Measurements from ENCODE around the gene KCNK16.

Gene KCNK16

DNA sequence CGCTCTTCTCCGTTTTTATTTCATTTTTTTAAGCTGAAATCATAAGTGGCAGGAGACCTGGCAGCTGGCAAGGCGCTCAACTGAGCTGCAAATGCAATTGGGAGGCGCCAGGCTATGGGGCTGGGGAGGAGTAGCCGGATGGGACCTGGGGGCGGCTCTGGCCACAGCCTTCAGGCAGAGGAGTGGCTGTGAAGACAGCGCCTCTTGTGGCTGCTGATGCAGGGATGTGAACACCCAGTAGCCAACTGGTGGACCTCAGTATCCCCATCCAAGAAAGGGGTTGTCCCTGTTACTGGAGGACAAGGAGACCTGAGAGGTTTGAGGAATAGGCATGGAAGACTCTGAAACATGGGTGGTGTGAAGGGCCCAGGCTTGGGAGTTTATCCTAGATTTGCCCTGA, 20.9 kb downstream of the KCNK16 start:
- Histone ChIP-seq H2BK5ac (ENCODE audit: low read length) (peak overlapping the region; percentile 31), H3K4ac (ENCODE audit: low read length) (no peak overlapping the region), H3K9me3 (replicated peaks in 1 of 2; ENCODE audit: control insufficient read depth in 2 of 2, insufficient read depth in 1 of 2, low read depth in 1 of 2, low read length in 2 of 2) (peaks cover 0 to 2% of the 10 kb centered on the region in 2 donors), H2BK12ac (ENCODE audit: low read length) (no peak overlapping the region), H3K4me1 (ENCODE audit: control insufficient read depth in 2 of 2, insufficient read depth in 1 of 2, low read depth in 1 of 2, low read length in 2 of 2) (peaks cover 0 to 4% of the 10 kb centered on the region in 2 donors), H3K4me2 (ENCODE audit: insufficient read depth, low read length, poor library complexity, severe bottlenecking) (no peak overlapping the region), H3K18ac (ENCODE audit: low read length) (no peak overlapping the region), H3K4me3 (ENCODE audit: low read length in 2 of 2) (no peak overlapping the region), H3K23ac (ENCODE audit: low read depth, low read length, poor library complexity) (no peak overlapping the region), H3K14ac (ENCODE audit: low read length) (no peak overlapping the region), H2AK5ac (ENCODE audit: low read depth, low read length) (no peak overlapping the region), H3K27ac (replicated peaks; ENCODE audit: low read length) (no peak overlapping the region), H3K9ac (ENCODE audit: low read depth, low read length, poor library complexity) (no peak overlapping the region), H2BK120ac (ENCODE audit: low read depth, low read length) (no peak overlapping the region), H2AFZ (ENCODE audit: low read length) (no peak overlapping the region), H2BK15ac (ENCODE audit: low read length) (no peak overlapping the region), H4K91ac (ENCODE audit: low read depth, low read length, poor library complexity) (no peak overlapping the region), H3K36me3 (replicated peaks in 1 of 2; ENCODE audit: control insufficient read depth in 2 of 2, insufficient read depth in 2 of 2, low read length in 2 of 2) (no peaks in the 10 kb centered on the region), H3K27me3 (ENCODE audit: control insufficient read depth in 3 of 3, insufficient read depth in 3 of 3, low read depth in 1 of 3, low read length in 3 of 3) (peaks cover 0 to 6% (median 0%) of the 10 kb centered on the region in 3 experiments), H4K8ac (ENCODE audit: low read depth, low read length) (no peak overlapping the region), H3K79me1 (ENCODE audit: low read depth, low read length) (no peaks in the 10 kb centered on the region)
- WGBS, 2 donors (ENCODE audit: extremely low coverage in 2 of 2, insufficient read length in 2 of 2, insufficient replicate concordance in 1 of 2), result no CpG with 5 or more reads among the region's 7 CpGs
- no peak for DNase-seq (ENCODE audit: low spot score)

DNA sequence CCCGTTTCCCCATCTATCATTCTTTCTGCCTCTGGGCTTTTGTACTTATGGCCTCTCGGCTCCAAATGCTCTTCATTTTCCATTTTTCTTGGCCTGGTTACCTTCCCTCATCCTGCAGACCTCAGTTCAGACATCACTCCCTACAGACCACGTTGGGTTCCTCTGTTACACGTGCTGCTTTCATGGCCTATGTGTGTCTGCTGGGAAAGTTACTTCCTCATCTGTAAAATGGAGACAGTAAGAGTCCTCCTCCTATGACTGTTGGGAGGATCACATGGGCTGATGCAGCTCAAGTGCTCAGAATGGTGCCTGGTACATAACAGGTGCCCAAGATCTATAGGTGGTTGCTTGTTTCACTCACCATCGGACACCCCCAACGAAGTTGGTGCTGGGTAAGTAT, 21.8 kb downstream of the KCNK16 start:
- Histone ChIP-seq H3K4me3 (ENCODE audit: low read length in 2 of 2) (no peak overlapping the region), H4K8ac (ENCODE audit: low read depth, low read length) (no peak overlapping the region), H3K18ac (ENCODE audit: low read length) (no peak overlapping the region), H3K79me1 (ENCODE audit: low read depth, low read length) (no peaks in the 10 kb centered on the region), H3K4me1 (ENCODE audit: control insufficient read depth in 2 of 2, insufficient read depth in 1 of 2, low read depth in 1 of 2, low read length in 2 of 2) (peaks cover 0 to 6% of the 10 kb centered on the region in 2 donors), H2BK120ac (ENCODE audit: low read depth, low read length) (no peak overlapping the region), H2AK5ac (ENCODE audit: low read depth, low read length) (no peak overlapping the region), H4K91ac (ENCODE audit: low read depth, low read length, poor library complexity) (no peak overlapping the region), H3K9ac (ENCODE audit: low read depth, low read length, poor library complexity) (no peak overlapping the region), H3K4ac (ENCODE audit: low read length) (no peak overlapping the region), H3K36me3 (replicated peaks in 1 of 2; ENCODE audit: control insufficient read depth in 2 of 2, insufficient read depth in 2 of 2, low read length in 2 of 2) (no peaks in the 10 kb centered on the region), H2BK5ac (ENCODE audit: low read length) (peak overlapping the region; percentile 31), H3K9me3 (replicated peaks in 1 of 2; ENCODE audit: control insufficient read depth in 2 of 2, insufficient read depth in 1 of 2, low read depth in 1 of 2, low read length in 2 of 2) (peaks cover 0 to 2% of the 10 kb centered on the region in 2 donors), H2BK15ac (ENCODE audit: low read length) (no peak overlapping the region), H3K27ac (replicated peaks; ENCODE audit: low read length) (no peak overlapping the region), H3K4me2 (ENCODE audit: insufficient read depth, low read length, poor library complexity, severe bottlenecking) (no peak overlapping the region), H3K14ac (ENCODE audit: low read length) (no peak overlapping the region), H3K27me3 (ENCODE audit: control insufficient read depth in 3 of 3, insufficient read depth in 3 of 3, low read depth in 1 of 3, low read length in 3 of 3) (peaks cover 0 to 6% (median 0%) of the 10 kb centered on the region in 3 experiments), H3K23ac (ENCODE audit: low read depth, low read length, poor library complexity) (no peak overlapping the region), H2AFZ (ENCODE audit: low read length) (no peak overlapping the region), H2BK12ac (ENCODE audit: low read length) (no peak overlapping the region)
- no CpG with 5 or more reads among the region's 6 CpGs for WGBS, 2 donors (ENCODE audit: extremely low coverage in 2 of 2, insufficient read length in 2 of 2, insufficient replicate concordance in 1 of 2)
- no peak for DNase-seq (ENCODE audit: low spot score)

DNA sequence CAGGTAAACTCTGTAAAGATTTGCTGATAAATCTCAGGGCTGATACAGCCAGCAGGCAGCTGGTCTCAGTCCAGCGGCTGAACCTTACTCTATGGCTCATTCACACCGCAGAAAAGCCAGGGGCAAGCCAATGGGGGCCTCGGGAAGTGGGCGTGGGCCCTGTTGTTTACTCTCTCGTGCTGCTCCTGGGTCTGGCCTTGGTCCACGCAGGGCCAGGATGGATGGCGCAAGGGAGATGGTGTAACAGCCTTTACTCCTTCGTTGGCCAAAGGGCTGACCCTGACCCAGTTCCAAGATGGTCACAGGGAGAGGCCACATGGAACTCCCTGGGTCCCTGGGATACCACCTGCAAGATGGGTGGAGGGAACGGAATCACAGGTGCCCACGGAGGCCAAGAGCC, 24.4 kb downstream of the KCNK16 start:
- H2BK15ac ChIP-seq (ENCODE audit: low read length), result no peak overlapping the region
- WGBS, 2 donors (ENCODE audit: extremely low coverage in 2 of 2, insufficient read length in 2 of 2, insufficient replicate concordance in 1 of 2), result no CpG with 5 or more reads among the region's 10 CpGs

DNA sequence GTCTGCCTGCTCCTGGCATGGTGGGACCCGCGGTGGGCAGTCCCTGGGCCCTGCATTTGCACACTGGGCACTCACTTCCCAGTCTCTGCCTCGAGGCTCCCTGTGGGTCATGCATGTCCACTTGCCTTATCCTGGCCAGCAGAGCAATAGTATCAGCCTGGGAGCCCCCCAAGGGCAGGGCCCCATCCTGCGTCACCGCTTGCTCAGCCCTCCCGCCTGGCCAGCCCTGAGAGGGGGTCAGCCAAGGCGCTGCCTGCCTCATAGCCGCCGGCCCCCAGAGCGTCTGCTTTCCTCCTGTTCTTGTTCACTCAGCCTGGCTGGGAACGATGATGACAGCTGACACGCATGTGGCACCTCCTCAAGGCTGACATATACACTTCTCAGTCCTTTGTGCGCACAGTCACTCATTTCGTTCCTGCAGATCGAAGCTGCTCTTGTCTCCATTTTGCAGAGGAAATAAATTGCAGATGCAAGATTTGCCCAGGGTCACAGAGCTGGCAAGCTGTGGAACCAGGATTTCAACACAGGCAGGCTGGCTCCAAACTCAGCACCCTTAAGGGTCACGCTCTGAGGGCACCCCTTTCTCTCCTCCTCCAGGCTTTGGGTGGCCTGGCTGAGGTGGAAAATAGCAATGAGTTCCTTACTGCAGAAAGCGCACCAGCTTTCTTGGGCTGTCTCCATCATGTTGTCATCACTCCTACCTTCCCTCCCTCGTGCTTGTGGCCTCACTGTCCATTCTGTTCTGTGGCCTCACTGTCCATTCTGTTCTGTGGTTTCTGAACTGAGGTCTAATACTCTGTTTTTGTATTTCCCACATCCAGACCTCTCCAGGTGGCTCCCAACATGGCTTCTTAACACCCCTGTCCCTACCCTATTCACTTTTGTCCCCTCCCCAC, 25.5 kb downstream of the KCNK16 start:
- H3K27me3 ChIP-seq (ENCODE audit: control insufficient read depth in 3 of 3, insufficient read depth in 3 of 3, low read depth in 1 of 3, low read length in 3 of 3), result peaks cover 0 to 17% (median 2%) of the 10 kb centered on the region in 3 experiments
- H3K18ac ChIP-seq (ENCODE audit: low read length), result peak overlapping the region; percentile 58
- no peak overlapping the region for H3K4me2 ChIP-seq (ENCODE audit: insufficient read depth, low read length, poor library complexity, severe bottlenecking)
- H2AK5ac ChIP-seq (ENCODE audit: low read depth, low read length), result peak overlapping the region; percentile 31
- H3K14ac ChIP-seq (ENCODE audit: low read length), result no peak overlapping the region
- no peaks in the 10 kb centered on the region for H3K79me1 ChIP-seq (ENCODE audit: low read depth, low read length)
- no peaks in the 10 kb centered on the region for H3K9me3 ChIP-seq (replicated peaks in 1 of 2; ENCODE audit: control insufficient read depth in 2 of 2, insufficient read depth in 1 of 2, low read depth in 1 of 2, low read length in 2 of 2)
- peak overlapping the region; percentile 7 for H2BK15ac ChIP-seq (ENCODE audit: low read length)
- no peak overlapping the region for H4K91ac ChIP-seq (ENCODE audit: low read depth, low read length, poor library complexity)
- H3K27ac ChIP-seq (replicated peaks; ENCODE audit: low read length), result no peak overlapping the region
- no peak overlapping the region for H2BK12ac ChIP-seq (ENCODE audit: low read length)
- no peak for DNase-seq (ENCODE audit: low spot score)
- H2BK120ac ChIP-seq (ENCODE audit: low read depth, low read length), result no peak overlapping the region
- no peak overlapping the region for H3K23ac ChIP-seq (ENCODE audit: low read depth, low read length, poor library complexity)
- H2AFZ ChIP-seq (ENCODE audit: low read length), result peak overlapping the region; percentile 34
- no peak overlapping the region for H2BK5ac ChIP-seq (ENCODE audit: low read length)
- peaks cover 1 to 11% of the 10 kb centered on the region in 2 donors for H3K4me1 ChIP-seq (ENCODE audit: control insufficient read depth in 2 of 2, insufficient read depth in 1 of 2, low read depth in 1 of 2, low read length in 2 of 2)
- no peak overlapping the region for H3K4me3 ChIP-seq (ENCODE audit: low read length in 2 of 2)
- no peak overlapping the region for H3K9ac ChIP-seq (ENCODE audit: low read depth, low read length, poor library complexity)
- H3K36me3 ChIP-seq (replicated peaks in 1 of 2; ENCODE audit: control insufficient read depth in 2 of 2, insufficient read depth in 2 of 2, low read length in 2 of 2), result no peaks in the 10 kb centered on the region
- no peak overlapping the region for H3K4ac ChIP-seq (ENCODE audit: low read length)
- no CpG with 5 or more reads among the region's 18 CpGs for WGBS, 2 donors (ENCODE audit: extremely low coverage in 2 of 2, insufficient read length in 2 of 2, insufficient replicate concordance in 1 of 2)
- H4K8ac ChIP-seq (ENCODE audit: low read depth, low read length), result no peak overlapping the region

More for the DNA sequence above, 24.4 kb downstream of the KCNK16 start:
- H2BK5ac ChIP-seq (ENCODE audit: low read length), result no peak overlapping the region
- H3K36me3 ChIP-seq (replicated peaks in 1 of 2; ENCODE audit: control insufficient read depth in 2 of 2, insufficient read depth in 2 of 2, low read length in 2 of 2), result no peaks in the 10 kb centered on the region
- H3K4me2 ChIP-seq (ENCODE audit: insufficient read depth, low read length, poor library complexity, severe bottlenecking), result no peak overlapping the region
- no peak overlapping the region for H2AK5ac ChIP-seq (ENCODE audit: low read depth, low read length)
- no peak overlapping the region for H3K18ac ChIP-seq (ENCODE audit: low read length)
- H4K8ac ChIP-seq (ENCODE audit: low read depth, low read length), result no peak overlapping the region
- H3K27me3 ChIP-seq (ENCODE audit: control insufficient read depth in 3 of 3, insufficient read depth in 3 of 3, low read depth in 1 of 3, low read length in 3 of 3), result peaks cover 0 to 9% (median 0%) of the 10 kb centered on the region in 3 experiments
- no peaks in the 10 kb centered on the region for H3K9me3 ChIP-seq (replicated peaks in 1 of 2; ENCODE audit: control insufficient read depth in 2 of 2, insufficient read depth in 1 of 2, low read depth in 1 of 2, low read length in 2 of 2)
- H2BK120ac ChIP-seq (ENCODE audit: low read depth, low read length), result no peak overlapping the region
- no peak overlapping the region for H3K9ac ChIP-seq (ENCODE audit: low read depth, low read length, poor library complexity)
- H3K23ac ChIP-seq (ENCODE audit: low read depth, low read length, poor library complexity), result no peak overlapping the region
- H3K14ac ChIP-seq (ENCODE audit: low read length), result no peak overlapping the region
- H3K4ac ChIP-seq (ENCODE audit: low read length), result no peak overlapping the region
- no peak overlapping the region for H2BK12ac ChIP-seq (ENCODE audit: low read length)
- H3K4me1 ChIP-seq (ENCODE audit: control insufficient read depth in 2 of 2, insufficient read depth in 1 of 2, low read depth in 1 of 2, low read length in 2 of 2), result peaks cover 0 to 11% of the 10 kb centered on the region in 2 donors
- H4K91ac ChIP-seq (ENCODE audit: low read depth, low read length, poor library complexity), result peak overlapping the region; percentile 11
- H3K79me1 ChIP-seq (ENCODE audit: low read depth, low read length), result no peaks in the 10 kb centered on the region
- no peak overlapping the region for H2AFZ ChIP-seq (ENCODE audit: low read length)
- H3K4me3 ChIP-seq (ENCODE audit: low read length in 2 of 2), result no peak overlapping the region
- H3K27ac ChIP-seq (replicated peaks; ENCODE audit: low read length), result no peak overlapping the region
- no peak for DNase-seq (ENCODE audit: low spot score)
